GM18502 (cell line): ENCODE results near the gene DHH.

Source experiments
- ATAC-seq: cut with Tn5 transposase; IDR thresholded peaks from one replicate; pipeline ENCODE4 v1.9.1; 2021; ENCODE audit warnings: mild to moderate bottlenecking; ENCODE audit not compliant: unreplicated experiment, poor library complexity

The DHH gene

DNA sequence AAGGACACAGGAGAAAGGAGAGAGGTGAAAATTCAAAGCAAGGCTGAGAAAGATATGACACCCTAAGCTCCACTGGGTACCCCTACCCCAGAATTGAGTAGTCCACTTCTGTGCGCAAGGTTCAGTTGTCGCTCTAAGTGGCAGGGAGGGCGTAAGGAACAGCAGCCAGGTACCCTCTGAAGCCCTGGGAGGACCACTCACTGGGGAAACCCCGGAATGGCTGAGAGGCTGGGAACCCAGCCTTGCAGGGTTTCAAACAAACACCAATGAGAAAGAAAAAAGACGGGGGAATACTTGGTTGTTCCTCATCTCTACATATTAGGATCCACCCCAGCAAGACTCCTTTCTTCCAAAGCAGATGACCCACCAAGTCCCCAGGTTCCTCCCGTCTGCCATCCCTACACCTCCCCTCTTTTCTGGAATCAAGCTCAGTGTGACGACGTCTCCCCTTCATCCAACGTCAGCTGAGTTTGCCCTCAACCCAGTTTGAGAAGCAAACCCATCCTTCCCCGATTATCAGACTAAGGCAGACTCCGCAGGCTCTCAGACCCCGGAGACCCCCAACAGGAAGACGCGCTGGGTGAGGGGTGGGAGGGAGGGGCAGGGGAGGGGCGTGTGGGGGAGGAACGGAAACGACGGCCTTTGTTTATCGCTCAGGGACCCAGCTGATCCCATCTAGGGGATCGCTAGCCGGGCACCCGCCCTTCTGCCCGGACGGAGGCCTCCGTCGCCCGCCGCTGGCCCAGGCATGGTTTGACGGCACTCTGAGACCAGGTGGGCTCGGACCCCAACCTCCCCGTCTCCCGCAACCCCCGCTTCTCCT lies 15.3 kb upstream of the DHH start:
- no peak for ATAC-seq

DNA sequence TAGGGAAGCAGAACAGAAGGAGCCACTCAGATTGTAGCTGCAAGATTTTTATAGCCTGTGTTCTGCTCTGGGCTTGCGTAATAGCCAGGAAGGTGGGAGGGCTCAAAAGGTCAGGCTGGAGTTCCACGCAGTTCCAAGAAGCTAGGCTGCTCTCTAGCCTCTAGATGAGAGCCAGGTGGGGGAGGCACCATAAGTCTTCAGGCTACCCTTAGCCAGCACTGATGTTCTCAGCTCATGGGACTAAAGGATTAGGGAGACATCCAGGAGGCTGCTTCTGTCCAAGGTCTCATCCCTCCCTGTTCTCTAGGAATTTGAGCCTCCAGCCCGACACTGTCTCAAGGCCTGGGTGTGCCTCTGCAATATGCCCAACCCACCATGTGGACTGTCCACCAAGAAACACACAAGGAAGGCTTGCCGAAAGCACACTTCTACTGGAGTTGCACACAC lies 14.4 kb upstream of the DHH start:
- no peak for ATAC-seq

DNA sequence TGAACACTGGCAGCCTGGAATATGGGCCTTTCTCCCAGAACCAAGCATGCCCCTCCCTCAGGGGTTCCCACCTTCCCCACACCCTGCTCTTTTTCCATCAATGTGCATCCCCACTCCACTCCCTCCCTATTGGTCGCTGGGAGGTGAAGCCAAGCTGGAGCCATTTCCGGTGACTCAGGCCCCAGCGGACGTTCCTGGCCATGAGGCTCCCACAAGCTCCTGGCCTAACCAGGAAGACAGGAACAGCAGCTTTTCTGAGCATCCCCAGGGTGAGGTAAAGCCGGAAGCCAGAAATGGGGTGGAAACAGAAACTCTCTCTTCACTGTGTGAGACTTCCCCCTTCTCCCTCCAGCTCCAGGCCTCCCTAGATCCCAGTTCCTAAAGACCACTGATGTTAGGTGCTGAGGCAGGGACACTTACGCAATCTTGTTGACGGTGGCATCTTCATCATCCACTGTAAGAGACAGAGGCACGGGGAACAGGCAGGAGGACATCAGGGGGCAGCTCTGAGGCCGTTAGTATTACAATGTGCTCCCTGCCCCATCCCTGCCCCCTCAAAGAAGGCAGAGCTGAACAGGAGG lies 11.0 kb upstream of the DHH start:
- ATAC-seq: no peak

GRCh38 chr12:49104822-49105221 lies 10.2 kb upstream of the DHH start:
- no peak for ATAC-seq

GRCh38 chr12:49100380-49100779 lies 5.8 kb upstream of the DHH start:
- ATAC-seq: no peak

- ATAC-seq: no peak
Measured at GRCh38 chr12:49098703-49099102, 4.1 kb upstream of the DHH start.

GRCh38 chr12:49098035-49098451 lies 3.4 kb upstream of the DHH start:
- ATAC-seq: no peak

- no peak for ATAC-seq
Measured at GRCh38 chr12:49097381-49097780, 2.8 kb upstream of the DHH start.

DNA sequence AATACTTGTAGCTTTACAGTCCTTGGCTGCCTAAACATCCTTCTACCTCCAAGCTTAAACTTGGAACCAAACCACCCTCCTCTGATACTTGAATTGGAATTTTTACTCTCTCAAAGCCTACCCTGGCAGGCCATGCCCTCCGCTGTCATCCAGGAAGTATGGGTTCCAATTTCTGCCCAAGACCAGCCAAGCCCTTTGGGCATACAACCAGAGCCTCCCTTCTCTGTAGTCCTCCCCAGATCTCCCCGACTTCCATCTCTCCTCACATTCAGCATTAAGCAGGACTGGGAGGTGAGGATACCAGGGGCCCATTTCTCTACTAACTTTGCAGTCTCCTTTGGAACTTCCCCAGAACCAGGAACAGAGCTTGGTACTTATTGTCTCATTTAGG lies 369 bp upstream of the DHH start:
- no peak for ATAC-seq

GRCh38 chr12:49093792-49094159 lies 825 bp downstream of the DHH start:
- no peak for ATAC-seq

DNA sequence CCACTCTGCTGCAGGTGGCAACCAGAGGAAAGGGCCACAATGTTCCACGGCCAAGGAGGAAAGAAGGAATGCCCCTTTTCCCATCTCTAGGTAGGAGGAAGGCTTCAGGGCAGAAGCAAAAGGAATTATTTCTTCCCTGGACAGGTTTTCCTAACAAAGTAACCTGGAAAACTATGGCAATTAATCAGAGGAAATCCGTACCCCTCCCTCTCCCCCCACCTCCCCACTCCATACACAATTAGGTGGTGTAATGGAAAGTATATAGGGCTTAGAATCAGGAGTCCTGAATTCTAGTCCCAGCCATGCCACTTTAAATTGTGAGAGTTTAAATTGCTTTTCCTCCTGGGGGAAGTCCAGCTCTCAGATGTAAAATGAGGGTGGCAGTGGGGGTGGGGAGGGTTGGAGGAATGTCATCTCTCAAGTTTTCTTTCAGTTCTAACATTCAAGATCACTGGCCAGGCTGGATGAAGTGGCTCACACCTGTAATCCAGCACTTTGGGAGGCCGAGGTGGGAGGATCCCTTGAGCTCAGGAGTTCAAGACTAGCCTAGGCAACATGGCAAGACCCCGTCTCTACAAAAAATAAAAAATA lies 1.7 kb downstream of the DHH start:
- ATAC-seq: no peak

DNA sequence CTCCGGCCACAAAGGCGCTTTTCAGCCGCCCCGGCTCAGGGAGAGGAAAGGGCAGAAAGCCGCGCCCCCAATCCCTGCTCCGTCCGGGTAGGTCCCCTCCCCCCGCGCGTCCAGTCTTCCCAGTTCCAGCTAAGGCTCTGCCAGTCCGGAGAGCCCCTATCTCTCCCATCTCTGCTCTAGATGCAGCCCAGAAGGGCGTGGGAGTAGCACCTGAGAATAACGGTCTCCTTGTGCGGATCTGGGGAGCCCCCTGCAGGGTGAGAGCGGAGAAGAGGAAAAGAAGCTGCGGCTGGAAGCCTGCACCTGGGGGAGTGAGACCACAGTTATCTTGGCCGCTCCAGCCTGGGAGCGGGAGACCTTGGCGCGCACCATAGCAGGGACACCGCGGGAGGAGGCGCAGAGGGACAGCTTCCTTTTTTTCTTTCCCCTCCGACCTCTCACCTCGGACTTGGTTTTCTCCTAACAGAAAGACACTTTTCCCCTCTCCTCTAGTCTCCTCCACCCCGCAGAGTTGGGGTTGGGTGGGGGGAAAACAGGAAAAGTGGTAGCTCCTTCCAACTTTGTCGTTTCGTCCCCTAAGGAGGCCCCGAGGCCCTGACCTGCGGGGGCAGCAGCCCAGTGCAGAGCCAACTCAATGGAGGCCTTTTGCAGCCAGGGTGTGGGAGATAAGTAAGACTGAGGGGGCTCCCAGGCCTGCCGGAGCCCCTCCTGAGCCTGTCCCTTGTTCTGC lies 2.4 kb downstream of the DHH start:
- ATAC-seq: no peak

DNA sequence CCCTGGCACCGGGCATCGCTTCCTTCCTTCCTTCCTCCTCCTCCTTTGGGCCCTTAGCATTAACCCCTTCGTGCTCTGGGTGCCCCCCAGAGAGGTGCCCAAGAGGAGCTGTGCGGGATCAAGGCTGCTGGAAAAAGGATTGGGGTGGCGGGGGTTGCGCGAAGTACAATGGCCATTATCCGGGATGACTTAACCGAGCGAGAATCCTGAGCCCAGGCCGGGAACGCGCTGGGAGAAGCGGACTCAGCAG lies 2.8 kb downstream of the DHH start:
- no peak for ATAC-seq

DNA sequence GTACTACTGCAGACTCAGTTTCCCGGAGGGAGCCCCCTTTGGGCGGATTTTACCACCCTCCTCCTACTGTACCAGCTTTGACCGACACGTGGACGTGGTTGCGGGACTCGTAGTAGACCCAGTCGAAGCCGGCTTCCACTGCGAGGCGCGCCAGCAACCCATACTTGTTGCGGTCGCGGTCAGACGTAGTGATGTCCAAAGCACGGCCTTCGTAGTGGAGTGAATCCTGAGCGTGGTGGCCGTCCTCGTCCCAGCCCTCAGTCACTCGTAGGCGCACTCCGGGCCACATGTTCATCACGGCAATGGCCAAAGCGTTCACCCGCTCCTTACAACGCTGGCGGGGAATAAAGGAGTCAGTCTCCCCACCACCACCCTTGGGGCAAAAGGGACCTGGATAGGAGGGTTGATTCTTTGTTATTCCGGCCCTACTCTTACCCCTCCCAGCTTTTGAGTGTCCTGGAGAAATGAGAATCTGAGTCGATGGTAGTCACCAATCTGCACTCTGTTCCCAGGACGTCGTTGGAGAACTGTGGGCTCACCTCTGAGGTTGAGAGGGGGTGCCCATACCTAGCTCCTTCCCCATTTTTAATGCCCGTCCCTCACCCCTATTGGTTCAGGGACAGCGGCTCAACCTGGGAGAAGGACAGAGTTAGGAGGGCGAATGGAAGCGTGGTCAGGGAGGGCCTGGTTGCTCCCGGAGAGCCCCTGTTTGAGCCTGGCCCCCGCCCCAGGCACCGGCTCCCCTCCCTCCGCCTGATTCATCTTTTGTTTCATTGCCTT lies 3.4 kb downstream of the DHH start:
- no peak for ATAC-seq

- ATAC-seq: no peak
Measured at GRCh38 chr12:49089821-49090773, 4.5 kb downstream of the DHH start.

DNA sequence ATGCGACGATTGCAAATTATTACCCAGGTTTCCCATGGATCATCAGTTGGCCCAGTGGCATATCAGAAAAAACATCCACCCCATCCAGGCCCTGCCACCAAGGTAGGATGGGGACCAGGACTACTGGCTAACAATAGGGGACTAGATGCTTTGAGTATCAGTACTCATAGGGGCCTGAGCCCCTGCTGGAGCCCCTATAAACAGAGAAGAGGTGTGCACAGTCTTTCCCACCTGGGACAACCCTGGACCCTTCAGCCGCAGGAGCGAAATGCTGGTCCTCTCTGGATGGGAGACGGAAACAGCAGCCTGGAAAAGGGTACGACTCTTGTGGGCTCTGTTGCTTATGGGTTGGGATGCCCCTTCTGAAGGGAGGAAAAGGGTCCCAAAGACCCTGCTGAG lies 5.7 kb downstream of the DHH start:
- no peak for ATAC-seq

DNA sequence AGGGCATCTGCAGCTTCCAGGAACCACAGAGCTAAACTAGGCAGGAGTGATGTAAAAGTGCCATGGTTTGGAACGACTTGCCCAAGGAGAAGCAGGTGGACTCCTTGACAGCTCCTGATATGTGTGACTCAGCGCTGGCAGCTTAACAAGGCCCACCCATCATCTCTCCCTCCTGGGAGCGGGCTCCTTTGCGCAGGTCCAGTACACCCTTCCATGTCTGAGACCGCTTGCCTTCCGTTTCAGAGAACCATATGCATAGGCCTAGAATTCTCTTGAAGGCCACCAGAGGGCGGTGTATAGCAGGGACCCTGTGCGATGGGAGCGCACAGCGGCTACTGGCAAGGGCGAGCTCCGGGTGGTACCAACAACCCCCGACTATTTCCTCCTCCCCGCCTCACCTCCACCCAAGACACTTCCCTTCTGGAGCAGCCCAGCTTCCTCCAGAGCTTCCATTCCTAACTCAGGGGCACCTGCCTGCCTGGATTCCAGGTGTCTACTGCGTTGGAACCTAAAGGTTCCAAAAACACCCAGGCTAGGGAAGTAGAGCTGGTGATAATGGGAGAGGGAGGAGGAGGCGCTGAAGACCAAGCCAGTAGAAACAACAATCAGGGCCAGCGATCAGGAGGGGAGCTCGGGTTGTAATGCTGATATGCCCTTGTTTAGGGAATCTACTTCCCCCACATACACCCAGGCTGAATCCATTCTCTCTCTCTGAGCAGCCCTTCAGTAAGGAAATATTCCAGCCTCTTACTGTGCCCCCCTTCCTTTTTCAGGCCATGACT lies 6.3 kb downstream of the DHH start:
- ATAC-seq: peak; percentile 86

DNA sequence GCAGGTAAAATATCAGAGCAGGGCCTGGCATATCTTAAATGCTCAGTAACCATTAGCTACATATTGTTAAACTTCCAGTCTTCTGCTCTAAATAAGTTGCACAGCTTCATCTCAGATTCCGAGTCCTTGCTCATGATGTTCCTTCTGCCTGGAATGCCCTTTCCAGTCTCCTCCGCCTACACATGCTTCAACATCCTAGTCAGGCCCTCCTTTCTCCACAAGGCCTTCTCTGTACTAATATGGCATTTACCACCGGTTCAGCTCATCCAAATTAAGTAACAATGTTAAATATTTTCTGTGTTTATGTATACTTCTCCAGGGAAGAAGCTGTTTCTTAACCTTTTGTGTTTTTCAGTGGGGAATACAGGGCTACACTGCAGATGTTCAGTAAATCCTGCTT lies 8.5 kb downstream of the DHH start:
- ATAC-seq: no peak

- no peak for ATAC-seq
Measured at GRCh38 chr12:49084438-49084837, 10.2 kb downstream of the DHH start.
